Lower leg skin (tissue), 3 donors: ENCODE results near the gene COL18A1.

Experiments
- CTCF ChIP-seq, 3 donors: fragments of 450-650 bp; IDR thresholded peaks; one replicate each; pipeline ENCODE4 v1.5.1; 2016; ENCODE audit warnings: antibody characterized with exemption in 3 of 3, mild to moderate bottlenecking in 3 of 3, moderate library complexity in 2 of 3
- POLR2A ChIP-seq, 2 donors: fragments of 450-650 bp; IDR thresholded peaks; one replicate each; pipeline ENCODE4 v1.6.1; 2016 to 2017; ENCODE audit warnings: antibody characterized with exemption in 2 of 2, mild to moderate bottlenecking in 1 of 2, moderate library complexity in 1 of 2

DNA sequence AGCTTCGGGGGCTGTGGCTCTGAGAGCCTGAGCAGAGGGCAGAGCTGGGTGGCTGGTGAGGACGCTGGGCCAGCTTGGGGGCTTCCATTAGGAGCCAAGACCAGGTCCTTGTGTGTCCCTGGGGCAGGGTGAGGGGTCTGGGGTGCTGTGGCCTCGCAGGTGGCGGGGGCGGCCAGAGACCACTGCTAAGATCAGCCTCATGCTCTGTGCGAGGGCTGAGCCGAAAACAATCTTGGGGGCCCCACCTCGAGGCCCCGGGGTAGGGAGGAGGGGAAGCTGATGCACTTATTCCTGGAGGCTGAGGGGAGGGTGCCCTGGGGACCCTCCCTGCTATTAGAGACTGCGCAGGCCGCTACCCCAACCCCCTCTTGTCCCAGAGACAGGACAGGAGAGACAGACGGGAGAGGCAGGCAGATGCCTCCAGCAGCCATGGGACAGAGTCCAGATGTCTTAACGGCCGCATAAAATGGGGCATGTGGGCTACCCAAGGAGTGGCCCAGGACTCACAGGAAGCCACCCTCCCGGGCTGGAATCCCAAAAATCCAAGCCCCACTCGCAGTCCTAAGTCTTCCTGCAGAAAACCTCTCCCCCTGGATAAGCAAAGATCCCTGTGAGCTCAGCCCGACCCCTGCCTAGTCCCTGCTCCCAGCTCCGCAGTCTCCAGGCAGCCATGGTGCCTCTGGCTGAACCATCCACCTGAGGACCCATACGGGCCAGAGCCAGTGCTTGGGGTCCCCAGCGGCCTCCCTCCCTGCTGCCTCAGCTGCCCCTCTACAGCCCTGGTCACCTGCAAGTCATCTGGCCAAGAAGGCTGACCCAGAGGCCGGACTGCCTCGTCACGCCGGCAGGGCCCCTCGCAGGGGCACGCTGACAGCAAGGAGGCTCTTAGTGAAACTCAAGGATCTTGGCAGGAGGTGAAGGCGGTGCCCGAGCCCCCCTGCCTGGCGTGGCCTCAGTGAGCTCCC is 43.6 kb upstream of the COL18A1 start:
- TF ChIP-seq CTCF (IDR thresholded peaks at IDR 0.05) (no peak), POLR2A (IDR thresholded peaks at IDR 0.05) (no peak)
